HG03571 (cell line): ENCODE data around the gene PGLYRP2.

Experiments
- ATAC-seq: cut with Tn5 transposase; IDR thresholded peaks from one replicate; pipeline ENCODE4 v1.9.1; 2021; ENCODE audit not compliant: unreplicated experiment

The PGLYRP2 gene

GRCh38 chr19:15427991-15428471 lies 51.3 kb downstream of the PGLYRP2 start:
- ATAC-seq = no peak

- ATAC-seq = no peak
Measured at GRCh38 chr19:15427350-15427700, 52.0 kb downstream of the PGLYRP2 start.

DNA sequence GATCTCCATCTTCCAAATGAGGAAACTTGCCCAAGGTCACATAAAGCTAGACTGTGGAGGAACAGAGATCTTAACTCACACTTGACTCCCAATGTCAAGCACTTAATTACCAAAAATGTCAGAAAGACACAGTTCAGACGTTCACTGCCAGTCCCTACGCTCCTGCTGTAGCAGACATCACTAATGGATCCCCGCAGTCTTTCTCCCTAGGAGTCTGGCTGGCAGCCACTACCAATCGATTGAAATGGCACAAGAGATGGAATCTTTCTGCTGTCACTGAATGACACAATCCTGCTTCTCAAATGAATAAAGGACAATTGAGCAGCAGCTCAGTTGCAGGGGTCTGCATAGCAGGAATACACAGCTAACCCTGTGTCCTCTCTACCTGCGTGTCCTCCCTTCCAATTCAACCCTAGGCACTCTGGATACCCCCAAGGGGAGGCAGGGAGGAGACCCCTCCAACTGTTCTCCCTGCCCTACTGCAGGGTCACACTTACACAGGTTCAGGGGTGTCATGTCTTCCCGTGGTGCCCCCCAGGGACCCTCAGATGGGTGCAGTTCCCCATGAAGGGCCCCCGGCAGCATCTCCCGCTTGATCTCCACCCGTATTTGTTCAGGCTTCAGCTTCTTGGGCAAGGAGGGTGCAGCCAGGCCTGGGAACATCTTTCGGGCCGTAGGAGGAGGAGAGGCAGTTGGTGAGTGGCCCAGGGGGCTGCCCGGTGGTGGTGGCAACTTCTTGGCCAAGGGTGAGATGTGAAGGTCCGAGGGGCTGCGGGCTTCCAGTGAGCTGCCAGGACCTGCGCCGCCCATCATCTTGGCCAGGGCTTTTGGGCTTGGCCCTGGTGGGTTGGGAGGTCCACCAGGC lies 52.6 kb downstream of the PGLYRP2 start:
- no peak for ATAC-seq

GRCh38 chr19:15425321-15425950 lies 53.9 kb downstream of the PGLYRP2 start:
- ATAC-seq = no peak

DNA sequence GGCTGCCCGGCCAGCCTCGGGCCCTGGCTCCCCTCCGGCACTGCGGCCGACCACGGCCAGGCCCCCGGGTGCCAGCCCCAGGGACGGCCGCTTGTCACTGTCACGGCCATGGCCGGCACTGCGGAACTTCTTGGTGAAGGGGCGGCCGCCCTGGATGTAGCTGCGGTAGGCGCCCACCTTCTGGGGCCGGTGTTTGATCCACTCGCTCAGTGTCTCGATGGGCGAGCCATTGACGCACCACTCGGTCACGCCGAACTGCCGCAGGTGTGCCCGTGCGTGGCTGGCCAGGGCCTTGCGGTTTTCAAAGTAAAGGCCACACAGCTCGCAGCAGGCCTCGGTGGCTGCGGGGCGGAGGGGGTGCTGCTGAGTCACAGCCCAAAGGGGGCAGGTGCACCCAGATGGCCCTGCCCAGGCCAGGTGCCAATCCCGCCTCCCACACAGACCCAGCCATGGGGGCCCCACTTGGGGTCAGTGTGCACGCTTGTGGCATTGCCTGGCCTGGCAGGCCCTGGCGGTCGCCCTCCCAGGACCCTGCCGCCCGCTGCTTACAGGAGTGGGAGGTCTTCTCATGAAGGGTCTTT lies 54.5 kb downstream of the PGLYRP2 start:
- no peak for ATAC-seq

- no peak for ATAC-seq
Measured at GRCh38 chr19:15424121-15424520, 55.2 kb downstream of the PGLYRP2 start.

DNA sequence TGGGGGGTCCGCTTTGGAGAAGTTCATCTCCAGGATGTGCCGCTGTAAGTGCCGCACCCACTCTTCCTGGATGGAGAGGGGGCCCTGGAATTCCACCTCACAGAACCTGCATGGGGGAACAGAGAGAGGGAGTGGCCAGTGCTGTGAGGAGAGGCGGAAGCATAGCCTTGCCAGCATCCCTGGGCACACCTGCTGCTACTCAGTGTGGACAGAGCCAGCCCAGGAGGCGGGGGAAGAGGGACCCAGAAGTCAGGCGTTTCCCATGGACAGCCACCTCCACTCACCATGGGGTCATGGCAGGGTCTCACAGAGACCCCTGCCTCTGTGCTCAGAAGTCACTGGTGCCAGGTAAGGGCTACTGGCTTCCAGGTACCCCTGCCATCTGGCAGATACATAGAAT lies 56.2 kb downstream of the PGLYRP2 start:
- no peak for ATAC-seq

DNA sequence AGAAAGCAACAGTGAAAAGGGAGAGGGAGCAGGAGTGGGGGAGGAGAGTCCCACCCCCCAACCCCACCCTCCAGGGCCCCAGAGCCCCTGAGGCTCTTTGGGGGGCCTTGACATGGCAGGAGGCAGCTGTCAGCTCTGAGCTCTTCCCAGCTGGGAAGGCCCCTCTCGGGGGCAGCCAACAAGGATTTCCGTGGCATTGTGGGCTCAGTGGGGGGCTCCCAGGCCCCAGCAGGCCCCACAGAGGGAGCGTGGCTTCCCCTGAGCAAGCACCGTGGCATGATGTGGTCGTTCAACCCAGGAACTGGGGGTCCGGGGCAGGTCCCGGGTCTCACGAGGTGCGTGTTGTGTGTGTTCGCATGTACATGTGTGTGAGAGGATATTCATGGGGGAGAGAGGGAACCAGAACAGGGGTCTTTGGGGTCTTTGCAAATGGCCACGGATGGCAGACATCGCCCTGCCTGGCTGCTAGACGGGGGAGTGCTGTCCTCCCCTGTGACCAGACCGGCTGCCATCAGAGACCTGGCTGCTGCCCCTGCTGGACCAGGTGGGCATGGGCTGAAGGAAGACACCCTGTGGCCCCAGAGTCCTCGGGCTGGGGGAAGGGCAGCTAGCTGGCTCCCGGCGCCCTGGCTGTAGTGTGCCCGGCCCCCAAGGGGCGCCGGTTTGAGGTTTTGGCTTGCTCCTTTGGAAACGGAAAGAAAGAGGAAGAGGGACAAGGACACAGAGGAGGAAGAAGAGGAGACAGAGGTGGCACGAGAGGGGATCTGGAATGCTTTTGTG lies 56.8 kb downstream of the PGLYRP2 start:
- no peak for ATAC-seq

- ATAC-seq = no peak
Measured at GRCh38 chr19:15421721-15422260, 57.5 kb downstream of the PGLYRP2 start.

DNA sequence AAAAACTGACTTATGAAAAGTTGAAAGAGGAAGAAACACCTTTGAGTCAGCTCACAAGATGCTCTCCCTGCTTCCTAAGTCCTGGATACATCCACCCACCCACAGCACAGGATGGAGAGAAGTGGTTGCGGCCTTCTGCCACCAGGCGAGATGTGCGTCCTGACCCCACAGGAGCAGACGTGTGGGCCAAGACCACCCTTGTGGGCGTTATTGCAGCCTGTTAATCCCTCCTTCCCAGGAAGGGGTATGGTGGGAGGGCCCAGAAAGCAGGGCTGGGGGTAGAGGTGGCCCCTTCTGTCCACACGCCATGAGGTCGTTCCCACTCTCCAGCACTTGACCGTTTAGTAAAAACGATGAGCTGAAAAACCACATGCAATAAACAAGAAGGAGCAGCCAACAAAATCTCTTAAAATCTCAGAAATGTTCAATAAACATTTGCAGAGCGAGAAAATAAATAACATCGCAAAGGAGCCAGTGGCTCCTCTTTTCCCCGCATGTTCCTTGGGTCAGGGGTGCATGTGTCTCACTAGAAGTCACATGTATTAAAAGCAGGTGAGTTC lies 58.1 kb downstream of the PGLYRP2 start:
- ATAC-seq = no peak

GRCh38 chr19:15419413-15420025 lies 59.8 kb downstream of the PGLYRP2 start:
- no peak for ATAC-seq
